Ovary (tissue), 3 donors: ENCODE results near the gene ASIC2.

ENCODE experiments used
- EP300 ChIP-seq: sonication (generic); formaldehyde crosslinking; IDR thresholded peaks from one replicate; pipeline ENCODE4 v1.6.1; 2017; ENCODE audit warnings: antibody characterized with exemption
- POLR2A ChIP-seq: fragments of 450-650 bp; IDR thresholded peaks from one replicate; pipeline ENCODE4 v1.6.1; 2017; ENCODE audit warnings: antibody characterized with exemption, mild to moderate bottlenecking, moderate library complexity
- TF ChIP-seq, protein P1 (sequence below), 3 donors: fragments of 450-650 bp in 2 of 3; fragments of 200-600 bp in 1 of 3; IDR thresholded peaks; one replicate each; pipeline versions ENCODE4 v1.5.1 to v1.8.0; 2016 to 2022; ENCODE audit warnings: antibody characterized with exemption in 3 of 3, mild to moderate bottlenecking in 1 of 3
- donor health status: DM: no; HTN: no; CAD: no.

DNA sequence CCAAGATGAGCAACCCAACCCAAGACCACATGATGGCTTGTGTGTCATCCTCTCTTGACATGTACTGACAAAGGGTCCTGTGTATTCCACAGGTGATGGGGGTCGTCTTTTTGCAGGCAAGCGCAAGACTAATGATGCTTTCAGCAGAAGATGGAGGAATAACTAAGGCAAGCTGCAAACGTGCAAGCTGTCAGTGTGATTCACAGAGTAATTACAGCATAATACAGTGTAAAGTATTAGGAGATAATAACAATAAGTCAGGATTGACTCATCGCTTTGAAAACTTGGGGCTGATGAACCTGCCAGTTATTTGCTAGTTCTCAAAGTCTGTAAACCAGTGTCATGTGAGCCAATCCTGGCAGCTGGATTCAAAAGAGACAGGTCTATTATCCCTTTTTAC is 41.6 kb upstream of the ASIC2 start:
- TF ChIP-seq, protein P1, sequence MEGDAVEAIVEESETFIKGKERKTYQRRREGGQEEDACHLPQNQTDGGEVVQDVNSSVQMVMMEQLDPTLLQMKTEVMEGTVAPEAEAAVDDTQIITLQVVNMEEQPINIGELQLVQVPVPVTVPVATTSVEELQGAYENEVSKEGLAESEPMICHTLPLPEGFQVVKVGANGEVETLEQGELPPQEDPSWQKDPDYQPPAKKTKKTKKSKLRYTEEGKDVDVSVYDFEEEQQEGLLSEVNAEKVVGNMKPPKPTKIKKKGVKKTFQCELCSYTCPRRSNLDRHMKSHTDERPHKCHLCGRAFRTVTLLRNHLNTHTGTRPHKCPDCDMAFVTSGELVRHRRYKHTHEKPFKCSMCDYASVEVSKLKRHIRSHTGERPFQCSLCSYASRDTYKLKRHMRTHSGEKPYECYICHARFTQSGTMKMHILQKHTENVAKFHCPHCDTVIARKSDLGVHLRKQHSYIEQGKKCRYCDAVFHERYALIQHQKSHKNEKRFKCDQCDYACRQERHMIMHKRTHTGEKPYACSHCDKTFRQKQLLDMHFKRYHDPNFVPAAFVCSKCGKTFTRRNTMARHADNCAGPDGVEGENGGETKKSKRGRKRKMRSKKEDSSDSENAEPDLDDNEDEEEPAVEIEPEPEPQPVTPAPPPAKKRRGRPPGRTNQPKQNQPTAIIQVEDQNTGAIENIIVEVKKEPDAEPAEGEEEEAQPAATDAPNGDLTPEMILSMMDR (IDR thresholded peaks at IDR 0.05): no peak
- TF ChIP-seq POLR2A (no peak), EP300 (no peak)
